ENCODE results near the gene CDKN2A. TPM values are rescaled to one million over a fixed set of nuclear protein-coding genes. Genes with fewer than 3 reads are reported as not detected.
"Not testable (repeated sequence)": the region's sequence is repeated elsewhere in the genome, so short reads cannot be mapped to it uniquely, and the experiment has no call there.

Gene CDKN2A
- total RNA-seq, 1 donor from 2014 or later: 47.7 TPM

DNA sequence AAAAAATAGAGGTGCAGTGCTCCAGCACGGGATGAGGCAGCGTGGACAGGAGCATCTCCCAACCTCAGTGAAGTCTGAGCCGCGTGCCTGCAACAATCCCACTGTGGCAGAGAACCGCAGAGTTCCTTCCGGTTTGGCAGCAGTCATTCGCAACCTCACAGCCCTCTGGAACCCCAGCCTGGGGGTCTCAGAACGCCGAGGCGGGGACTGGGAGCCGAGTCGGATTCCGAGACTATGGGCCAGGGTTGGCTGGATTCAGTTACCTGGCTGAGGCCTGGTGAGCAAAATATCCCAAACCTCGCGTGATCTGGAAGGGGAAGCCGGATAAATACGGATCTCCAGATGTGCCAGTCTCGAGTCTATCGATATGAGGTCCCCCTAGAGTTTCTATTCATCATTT, 27.0 kb downstream of the CDKN2A start:
- DNase-seq (ENCODE audit: low read depth): no peak
- TF ChIP-seq, protein P1, sequence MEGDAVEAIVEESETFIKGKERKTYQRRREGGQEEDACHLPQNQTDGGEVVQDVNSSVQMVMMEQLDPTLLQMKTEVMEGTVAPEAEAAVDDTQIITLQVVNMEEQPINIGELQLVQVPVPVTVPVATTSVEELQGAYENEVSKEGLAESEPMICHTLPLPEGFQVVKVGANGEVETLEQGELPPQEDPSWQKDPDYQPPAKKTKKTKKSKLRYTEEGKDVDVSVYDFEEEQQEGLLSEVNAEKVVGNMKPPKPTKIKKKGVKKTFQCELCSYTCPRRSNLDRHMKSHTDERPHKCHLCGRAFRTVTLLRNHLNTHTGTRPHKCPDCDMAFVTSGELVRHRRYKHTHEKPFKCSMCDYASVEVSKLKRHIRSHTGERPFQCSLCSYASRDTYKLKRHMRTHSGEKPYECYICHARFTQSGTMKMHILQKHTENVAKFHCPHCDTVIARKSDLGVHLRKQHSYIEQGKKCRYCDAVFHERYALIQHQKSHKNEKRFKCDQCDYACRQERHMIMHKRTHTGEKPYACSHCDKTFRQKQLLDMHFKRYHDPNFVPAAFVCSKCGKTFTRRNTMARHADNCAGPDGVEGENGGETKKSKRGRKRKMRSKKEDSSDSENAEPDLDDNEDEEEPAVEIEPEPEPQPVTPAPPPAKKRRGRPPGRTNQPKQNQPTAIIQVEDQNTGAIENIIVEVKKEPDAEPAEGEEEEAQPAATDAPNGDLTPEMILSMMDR (conservative IDR thresholded peaks at IDR 0.05; ENCODE audit: low read depth, low read length): no peak
- H3K4me3 ChIP-seq (ENCODE audit: low read depth, low read length): no peak overlapping the region

DNA sequence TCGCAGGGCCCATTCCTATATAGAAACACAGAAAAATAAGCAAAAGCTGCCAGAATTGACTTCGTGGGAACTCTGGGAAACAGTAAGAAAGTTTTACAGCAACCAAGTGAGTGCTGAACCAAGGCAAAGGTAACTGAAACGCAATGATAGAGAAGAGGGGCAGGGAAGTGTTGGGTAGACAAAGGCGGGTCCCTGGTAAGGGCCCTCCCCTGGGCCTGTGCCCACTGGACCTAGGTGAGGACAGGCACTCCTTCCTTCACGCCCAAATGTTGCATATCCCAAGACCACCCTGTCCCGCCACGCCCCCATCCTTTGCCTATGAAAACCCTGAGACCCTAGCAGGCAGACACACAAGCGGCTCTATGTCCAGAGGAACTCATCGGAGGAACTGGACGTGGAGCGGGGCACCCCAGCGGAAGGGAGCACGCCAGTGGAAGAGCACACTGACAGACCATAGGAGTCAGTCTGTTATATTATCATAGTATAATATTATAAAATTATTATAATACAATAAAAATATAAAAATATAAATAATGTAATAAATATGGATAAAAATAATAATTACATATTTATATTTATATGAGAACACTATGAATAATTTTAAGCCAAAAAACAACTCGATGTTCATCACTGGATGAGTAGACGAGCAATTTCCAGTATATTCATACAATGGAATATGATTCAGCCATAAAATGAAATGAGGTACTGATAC, 27.9 kb downstream of the CDKN2A start:
- no peak overlapping the region for H3K4me3 ChIP-seq (ENCODE audit: low read depth, low read length)
- DNase-seq (ENCODE audit: low read depth): no peak
- TF ChIP-seq, protein P1 (conservative IDR thresholded peaks at IDR 0.05; ENCODE audit: low read depth, low read length): no peak

DNA sequence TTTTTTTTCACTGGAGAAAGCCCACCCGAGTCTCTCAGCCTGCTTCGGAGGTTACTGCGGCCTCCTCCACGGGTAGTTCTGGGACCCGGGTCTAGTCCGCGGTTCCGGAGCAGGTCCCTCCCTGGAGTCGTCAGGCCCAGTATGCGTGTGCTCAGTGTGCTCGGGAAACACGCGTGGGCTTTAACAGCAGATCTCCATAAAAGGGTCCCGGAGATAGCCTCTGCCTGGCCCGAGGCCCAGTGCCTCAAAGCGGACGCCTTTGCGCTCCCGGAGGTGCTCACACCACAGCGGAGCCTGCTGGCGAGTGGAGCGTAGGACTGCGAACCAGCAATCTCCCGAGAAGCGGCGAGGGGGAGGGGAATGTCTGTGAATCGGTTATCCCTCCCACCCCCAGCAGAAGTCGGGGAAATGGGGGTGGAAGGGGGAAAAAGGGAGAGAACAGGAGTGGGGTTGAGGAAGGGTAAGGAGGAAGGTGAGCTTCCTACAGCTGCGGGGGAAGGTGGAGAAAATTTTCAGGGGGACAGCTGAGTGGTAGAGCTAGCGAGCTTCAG, 28.7 kb downstream of the CDKN2A start:
- no peak for DNase-seq (ENCODE audit: low read depth)
- TF ChIP-seq, protein P1 (conservative IDR thresholded peaks at IDR 0.05; ENCODE audit: low read depth, low read length): peak; percentile 73
- H3K4me3 ChIP-seq (ENCODE audit: low read depth, low read length): peak overlapping the region; percentile 57

DNA sequence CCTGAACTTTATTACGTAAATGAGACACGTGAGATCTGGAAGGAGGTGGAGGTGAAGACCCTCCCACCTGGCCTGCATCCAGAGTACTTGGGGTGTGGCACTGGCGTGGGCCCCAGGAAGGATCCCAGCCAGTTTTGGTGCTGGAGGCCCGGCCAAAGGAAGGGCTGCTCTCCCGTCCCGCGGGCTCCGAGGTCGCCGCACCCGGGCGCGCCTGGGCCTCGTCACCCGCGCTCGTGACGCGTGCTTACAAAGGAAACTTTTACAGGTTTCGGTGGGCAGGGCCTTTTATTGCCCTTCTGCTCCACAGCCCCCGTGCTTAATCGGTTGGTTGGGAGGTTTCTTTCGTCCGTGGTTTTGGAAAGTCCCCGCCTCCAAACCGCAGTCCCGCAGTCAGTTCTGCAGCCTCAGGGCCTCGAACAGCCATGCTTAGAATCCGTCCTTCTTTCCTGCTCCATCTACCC, 29.2 kb downstream of the CDKN2A start:
- TF ChIP-seq, protein P1 (conservative IDR thresholded peaks at IDR 0.05; ENCODE audit: low read depth, low read length): no peak
- H3K4me3 ChIP-seq (ENCODE audit: low read depth, low read length): peak overlapping the region; percentile 57
- DNase-seq (ENCODE audit: low read depth): no peak

DNA sequence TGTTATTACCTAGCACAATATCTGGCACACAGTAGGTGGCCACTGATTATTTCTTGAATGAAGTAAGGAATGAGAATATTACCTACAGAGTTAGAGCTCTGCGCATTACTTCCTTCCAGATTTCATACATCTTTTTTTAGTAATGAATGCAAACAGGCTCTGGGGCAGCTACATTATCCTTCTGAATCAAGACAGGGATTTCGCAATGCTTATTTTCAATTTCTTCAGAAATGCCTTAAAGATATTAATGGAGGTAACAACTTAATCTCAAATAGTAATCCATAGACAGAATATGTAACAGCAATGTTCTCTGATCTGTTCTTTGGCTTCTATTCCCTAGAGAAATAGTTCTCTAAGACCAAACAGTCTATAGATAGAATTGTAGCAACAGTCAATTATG, 32.6 kb downstream of the CDKN2A start:
- no peak overlapping the region for H3K4me3 ChIP-seq (ENCODE audit: low read depth, low read length)
- no peak for DNase-seq (ENCODE audit: low read depth)
- TF ChIP-seq, protein P1 (conservative IDR thresholded peaks at IDR 0.05; ENCODE audit: low read depth, low read length): no peak

DNA sequence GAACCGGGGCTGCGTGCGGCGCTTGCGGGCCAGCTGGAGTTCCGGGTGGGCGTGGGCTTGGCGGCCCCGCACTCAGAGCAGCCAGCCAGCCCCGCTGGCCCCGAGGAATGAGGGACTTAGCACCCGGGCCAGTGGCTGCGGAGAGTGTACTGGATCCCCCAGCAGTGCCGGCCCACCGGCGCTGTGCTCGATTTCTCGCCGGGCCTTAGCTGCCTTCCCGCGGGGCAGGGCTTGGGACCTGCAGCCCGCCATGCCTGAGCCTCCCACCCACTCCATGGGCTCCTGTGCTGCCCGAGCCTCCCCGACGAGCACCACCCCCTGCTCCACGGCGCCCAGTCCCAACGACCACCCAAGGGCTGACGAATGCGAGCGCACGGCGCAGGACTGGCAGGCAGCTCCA, 34.9 kb downstream of the CDKN2A start:
- H3K4me3 ChIP-seq (ENCODE audit: low read depth, low read length): not testable (repeated sequence)

DNA sequence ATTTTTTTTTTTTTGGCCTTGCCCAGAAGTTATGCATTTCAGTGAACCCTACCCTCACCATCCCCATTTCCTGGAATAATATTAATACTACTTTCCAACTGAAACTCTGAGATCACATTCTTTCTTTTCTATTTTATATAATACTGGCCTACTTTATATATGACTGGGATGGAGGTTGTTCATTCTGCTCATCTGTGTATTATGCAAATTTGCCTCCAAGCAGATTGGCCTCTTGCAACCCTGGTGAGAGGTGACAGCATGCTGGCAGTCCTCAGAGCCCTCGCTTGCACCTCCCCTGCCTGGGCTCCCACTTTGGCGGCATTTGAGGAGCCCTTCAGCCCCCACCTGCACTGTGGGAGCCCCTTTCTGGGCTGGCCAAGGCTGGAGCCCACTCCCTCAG, 35.4 kb downstream of the CDKN2A start:
- TF ChIP-seq, protein P1 (conservative IDR thresholded peaks at IDR 0.05; ENCODE audit: low read depth, low read length): no peak
- DNase-seq (ENCODE audit: low read depth): no peak
- no peak overlapping the region for H3K4me3 ChIP-seq (ENCODE audit: low read depth, low read length)

More for the DNA sequence above, 34.9 kb downstream of the CDKN2A start:
- not testable (repeated sequence) for DNase-seq (ENCODE audit: low read depth)

Data from epithelial cell of proximal tubule (primary cell).